GM04503 (cell line): ENCODE results near the gene RANBP10.

Experiments used
- DNase-seq: peaks from one replicate; pipeline ENCODE4 v3.0.0-alpha.2; 2012; ENCODE audit warnings: low read depth

The RANBP10 gene

DNA sequence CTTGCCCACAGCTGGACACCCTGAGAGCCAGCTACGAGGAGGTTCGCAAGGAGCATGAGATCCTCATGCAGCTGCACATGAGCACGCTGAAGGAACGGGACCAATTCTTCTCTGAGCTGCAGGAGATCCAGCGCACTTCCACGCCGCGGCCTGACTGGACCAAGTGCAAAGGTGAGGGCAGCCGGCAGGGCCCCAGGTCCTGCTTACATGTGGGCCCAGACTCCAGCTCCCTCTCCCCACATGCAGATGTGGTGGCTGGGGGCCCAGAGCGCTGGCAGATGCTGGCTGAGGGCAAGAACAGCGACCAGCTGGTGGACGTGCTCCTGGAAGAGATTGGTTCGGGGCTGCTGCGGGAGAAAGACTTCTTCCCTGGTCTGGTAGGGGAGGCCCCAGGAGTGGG lies 19.5 kb upstream of the RANBP10 start:
- no peak for DNase-seq

DNA sequence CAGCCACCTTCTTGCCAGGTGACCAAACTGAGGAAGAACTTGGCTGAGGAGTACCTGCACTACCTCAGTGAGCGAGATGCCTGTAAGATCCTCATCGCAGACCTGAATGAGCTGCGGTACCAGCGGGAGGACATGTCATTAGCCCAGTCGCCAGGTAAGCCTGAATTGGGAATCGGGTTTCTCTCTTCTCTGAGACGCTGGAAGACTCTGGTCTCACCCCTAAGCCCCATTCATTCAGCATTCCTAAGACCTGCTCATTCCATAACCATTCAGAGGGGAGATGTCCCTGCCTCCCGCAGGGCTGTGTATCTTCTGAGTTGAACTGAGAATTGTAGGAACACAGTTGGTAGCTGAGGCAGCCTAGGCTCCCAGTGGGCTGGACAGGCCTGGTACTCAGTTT lies 18.8 kb upstream of the RANBP10 start:
- DNase-seq = no peak

DNA sequence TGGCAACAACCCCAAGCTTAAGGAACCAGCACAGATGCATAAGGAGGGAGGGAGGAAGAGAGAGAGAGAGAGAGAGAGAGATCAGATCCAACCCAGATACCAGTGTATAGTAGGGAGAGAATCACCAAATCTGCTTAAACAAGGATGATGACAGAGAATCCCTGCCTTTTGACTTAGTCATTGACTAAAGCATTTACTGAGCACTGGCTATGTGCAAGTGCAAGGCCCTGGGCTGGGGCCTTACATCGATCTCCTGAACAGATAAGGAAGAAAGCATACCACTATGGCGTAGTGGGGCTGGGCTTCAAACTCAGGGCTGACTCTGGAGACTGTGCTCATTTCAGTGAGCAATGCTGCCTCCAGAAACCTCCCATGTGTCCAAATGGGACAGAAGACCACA lies 16.2 kb upstream of the RANBP10 start:
- DNase-seq = no peak

DNA sequence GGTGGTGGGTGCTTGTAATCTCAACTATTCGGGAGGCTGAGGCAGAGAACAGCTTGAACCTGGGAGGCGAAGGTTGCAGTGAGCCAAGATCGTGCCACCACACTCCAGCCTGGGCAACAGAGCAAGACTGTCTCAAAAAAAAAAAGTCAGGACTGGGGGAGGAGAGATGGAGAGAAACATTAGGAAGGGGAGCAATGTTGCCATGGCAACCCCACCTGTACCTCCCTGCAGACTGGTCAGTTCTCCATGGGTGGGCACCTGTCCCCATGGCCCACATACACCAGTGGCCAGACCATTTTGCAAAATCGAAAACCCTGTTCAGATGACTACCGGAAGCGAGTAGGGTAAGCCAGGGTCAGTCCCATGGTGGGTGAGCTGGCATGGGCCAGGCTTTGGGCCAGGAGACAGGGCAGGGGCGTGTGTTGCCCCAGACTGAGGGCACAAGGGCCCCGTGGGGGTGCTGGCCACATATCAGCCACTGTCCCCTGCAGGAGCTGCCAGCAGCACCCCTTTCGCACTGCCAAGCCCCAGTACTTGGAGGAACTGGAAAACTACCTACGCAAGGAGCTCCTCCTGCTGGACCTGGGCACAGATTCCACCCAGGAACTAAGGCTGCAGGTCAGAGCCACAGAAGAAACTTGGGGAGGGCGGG lies 14.4 kb upstream of the RANBP10 start:
- DNase-seq = no peak

GRCh38 chr16:67814567-67814966 lies 8.2 kb upstream of the RANBP10 start:
- no peak for DNase-seq

- DNase-seq = no peak
Measured at GRCh38 chr16:67811899-67812298, 5.5 kb upstream of the RANBP10 start.

- no peak for DNase-seq
Measured at GRCh38 chr16:67807148-67807682, 855 bp upstream of the RANBP10 start.

DNA sequence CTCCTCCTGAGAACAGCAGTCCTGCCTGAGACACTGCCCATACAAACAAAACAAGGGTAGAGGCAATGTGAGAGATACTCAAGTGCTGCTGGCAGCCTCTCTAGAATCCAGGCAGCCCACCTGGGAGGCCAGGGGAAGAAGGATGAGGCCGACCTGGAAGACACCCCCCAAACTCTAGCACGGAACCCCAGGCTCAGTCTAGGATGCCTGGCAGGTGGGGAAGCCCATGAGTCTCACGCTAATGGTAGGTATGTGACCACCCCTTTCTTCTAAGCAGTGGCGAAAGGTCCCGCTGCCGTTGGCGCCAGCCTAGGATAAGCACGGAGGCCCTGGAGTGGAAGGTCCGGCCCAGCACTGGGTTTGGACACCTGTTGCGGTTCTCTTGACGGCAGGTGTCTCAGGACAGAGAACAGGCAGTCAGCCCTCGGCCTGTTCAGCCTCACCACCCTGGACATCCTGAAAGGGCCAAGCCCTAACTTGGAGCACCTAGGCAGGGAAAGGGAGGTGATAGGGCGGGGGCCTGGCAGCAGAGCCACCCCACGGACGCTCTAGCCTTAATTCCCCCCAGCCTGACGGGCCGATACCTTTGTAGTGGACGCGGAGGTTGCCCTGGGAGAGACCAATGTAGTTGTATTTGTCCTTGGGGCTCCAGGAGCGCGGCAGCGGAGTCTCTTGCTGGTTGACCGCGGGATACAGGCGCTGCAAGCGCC lies 487 bp downstream of the RANBP10 start:
- no peak for DNase-seq

GRCh38 chr16:67804853-67805542 lies 1.4 kb downstream of the RANBP10 start:
- no peak for DNase-seq

DNA sequence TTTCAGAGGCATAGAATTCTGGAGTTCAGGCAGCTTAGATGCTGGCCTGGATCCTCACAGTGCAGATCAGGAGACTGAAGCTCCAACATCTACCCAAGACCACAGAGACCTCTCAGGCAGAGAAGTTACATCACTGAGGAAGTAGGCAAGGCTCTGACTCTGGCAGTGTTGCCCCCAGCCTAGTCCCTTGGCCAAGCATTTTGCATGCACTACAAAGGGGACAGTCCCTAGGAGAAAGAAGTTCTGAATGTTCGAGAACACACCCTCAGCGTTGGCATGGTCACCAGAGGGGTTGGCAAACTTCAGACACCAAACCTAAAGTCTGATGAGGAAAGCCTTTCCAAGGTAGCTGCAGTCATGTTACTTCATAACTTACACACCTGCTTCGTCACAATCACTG lies 2.5 kb downstream of the RANBP10 start:
- no peak for DNase-seq

GRCh38 chr16:67801883-67802282 lies 4.5 kb downstream of the RANBP10 start:
- DNase-seq = no peak

DNA sequence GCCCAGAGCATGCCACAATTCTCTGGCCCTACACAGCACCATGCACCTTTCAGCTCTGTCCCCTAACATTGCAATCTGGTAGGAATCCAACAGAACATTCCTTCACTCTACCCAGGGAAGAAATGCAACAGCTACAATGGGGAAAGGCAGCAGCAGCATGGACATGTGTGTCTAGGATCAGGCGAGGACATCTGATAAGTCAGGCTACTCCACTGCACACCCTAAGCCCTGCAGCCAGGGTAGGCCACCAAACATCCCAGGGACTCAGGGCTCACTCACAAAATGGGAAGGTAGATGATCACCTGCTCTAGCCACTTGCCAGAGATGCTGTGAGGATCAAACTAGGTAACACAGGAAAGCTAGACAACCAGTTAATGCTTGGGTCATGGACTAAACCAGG lies 5.1 kb downstream of the RANBP10 start:
- no peak for DNase-seq

DNA sequence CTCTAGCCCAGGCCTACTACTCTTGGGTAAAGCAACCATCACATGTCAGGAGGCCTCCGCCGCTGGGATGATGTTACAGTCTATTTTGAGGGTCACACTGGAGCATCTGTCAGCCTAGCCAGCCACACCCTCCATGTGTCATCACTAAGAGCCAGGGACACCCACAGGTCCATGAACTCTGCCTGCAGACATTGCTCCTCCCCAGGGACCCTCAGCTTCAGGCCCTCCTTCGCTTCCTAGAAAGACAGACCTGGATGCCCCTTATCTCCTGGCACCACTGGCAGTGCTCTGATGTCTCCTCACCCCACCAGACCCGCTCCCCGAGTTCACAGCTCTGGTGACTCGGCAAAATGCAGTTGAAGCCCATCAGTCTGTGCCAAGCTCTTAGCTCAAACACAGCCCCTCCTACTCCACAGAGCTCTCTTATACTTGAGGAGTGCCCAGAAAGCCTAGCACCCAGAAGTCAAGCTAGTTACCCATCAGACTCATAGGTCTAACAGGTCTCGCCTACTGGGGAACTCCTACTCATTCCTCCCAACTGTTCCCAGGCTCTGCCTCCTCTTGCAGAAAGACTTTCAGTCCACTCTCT lies 5.9 kb downstream of the RANBP10 start:
- no peak for DNase-seq

GRCh38 chr16:67796099-67796718 lies 10.2 kb downstream of the RANBP10 start:
- no peak for DNase-seq

- DNase-seq = no peak
Measured at GRCh38 chr16:67790071-67790470, 16.3 kb downstream of the RANBP10 start.

- DNase-seq = no peak
Measured at GRCh38 chr16:67786491-67786890, 19.9 kb downstream of the RANBP10 start.

GRCh38 chr16:67783353-67783725 lies 23.0 kb downstream of the RANBP10 start:
- DNase-seq = no peak

DNA sequence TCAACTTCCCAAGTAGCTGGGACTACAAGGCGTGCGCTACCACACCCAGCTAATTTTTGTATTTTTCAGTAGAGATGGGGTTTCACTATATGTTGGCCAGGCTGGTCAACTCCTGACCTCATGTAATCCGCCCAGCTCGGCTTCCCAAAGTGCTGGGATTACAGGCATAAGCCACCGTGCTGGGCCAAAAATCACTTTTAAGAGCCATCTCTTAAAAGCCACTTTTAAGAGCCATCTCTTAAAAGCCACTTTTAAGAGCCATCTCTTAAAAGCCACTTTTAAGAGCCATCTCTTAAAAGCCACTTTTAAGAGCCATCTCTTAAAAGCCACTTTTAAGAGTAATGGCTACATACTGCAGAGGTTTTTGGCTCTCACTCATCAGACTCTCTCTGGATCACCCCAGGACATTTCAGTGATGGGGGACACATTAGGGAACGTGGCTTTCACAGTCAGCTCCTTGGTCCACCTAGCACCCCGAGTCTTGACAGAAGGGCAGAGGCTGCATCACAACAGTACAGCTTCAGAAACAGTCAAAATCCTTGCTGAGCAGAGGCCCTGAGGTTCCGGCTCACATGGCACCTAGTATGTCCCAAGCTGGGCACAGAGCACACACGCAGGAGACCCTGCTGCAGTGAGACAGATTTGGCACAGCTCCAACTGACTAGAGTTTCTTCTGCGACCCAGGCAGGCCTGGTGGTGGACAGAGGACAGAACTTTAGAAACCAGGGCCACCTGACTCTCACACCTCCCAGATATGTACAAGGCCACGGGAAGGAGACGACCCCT lies 23.6 kb downstream of the RANBP10 start:
- DNase-seq = no peak

DNA sequence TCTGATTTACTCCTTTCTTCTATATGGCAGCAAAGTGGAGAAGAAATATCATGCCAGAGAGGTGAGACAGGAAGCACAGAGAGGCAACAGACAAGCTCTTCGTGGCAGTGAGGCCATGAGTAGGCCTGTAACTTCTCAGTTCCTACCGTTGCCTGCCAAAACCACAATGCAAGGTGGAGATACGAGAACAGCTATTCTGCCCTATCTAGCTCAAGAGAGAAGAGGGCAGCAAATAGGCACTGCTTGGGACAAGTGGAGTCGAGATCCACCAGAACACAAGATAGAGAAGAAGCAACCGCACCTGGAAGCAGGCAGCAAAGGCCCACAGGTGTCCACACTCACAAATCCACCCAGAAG lies 24.8 kb downstream of the RANBP10 start:
- DNase-seq = no peak

DNA sequence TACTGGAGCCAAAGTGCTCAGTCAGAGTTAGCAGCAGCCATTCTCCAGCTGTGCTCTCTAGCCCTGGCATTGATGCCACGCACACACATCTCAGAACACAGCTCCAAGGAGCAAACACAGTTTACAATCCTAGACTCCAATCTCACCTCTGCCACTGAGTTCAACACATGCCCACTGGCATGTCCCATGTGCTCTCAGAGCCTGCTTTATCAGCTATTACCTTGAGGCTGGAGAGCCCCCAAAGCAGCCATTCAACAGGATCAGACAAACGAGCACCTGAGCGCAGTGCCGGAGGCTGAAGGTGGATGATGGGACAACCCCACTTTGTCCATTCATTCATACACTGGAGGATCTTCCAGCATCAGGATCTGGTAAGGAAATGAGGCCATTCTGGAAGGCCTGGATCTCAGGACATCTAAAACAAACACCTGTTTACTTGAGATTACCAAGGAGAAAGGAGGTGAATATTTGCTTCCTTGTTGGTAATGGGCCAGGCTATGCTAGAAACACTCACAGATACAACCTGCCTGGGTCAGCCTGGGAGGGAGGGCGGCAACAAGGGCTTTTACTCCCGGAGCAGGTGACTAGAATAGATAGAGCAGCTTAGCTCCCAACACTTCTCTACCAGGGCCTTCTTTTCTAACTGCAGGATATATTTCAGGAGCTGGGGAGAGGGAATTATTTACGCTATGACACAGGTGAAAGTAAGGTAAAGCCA lies 25.4 kb downstream of the RANBP10 start:
- no peak for DNase-seq
